Measurements from ENCODE around the gene AFP.

- TF ChIP-seq POLR2A (IDR thresholded peaks at IDR 0.05) (no peak), CTCF (IDR thresholded peaks at IDR 0.05) (no peak)
Measured at GRCh38 chr4:73479323-73479722, 43.3 kb downstream of the AFP start.
